Hepatocyte (in vitro differentiated cells): ENCODE measurements around the gene MARCHF2. TPM values are rescaled to one million over a fixed set of nuclear protein-coding genes. Genes with fewer than 3 reads are reported as not detected.

Experiments
- DNase-seq: peaks from one replicate; pipeline ENCODE4 v3.0.0-alpha.2; 2016; ENCODE audit warnings: low spot score
- H2AFZ ChIP-seq: fragments of 200-600 bp; sonication (generic); 2 replicates; pipeline ENCODE4 v1.6.0; 2016; ENCODE audit warnings: antibody characterized with exemption, mild to moderate bottlenecking
- H3K27ac ChIP-seq: fragments of 200-600 bp; sonication (generic); 2 replicates; pipeline ENCODE4 v1.5.1; 2016; ENCODE audit warnings: mild to moderate bottlenecking
- H3K27me3 ChIP-seq: fragments of 200-600 bp; sonication (generic); 2 replicates; pipeline ENCODE4 v1.6.1; 2016
- H3K36me3 ChIP-seq: fragments of 200-600 bp; sonication (generic); replicated peaks from 2 replicates; pipeline ENCODE4 v1.5.1; 2016; ENCODE audit warnings: low read depth; ENCODE audit not compliant: insufficient read depth
- H3K4me1 ChIP-seq: fragments of 200-600 bp; sonication (generic); 2 replicates; pipeline ENCODE4 v1.5.1; 2016; ENCODE audit warnings: mild to moderate bottlenecking, moderate library complexity; ENCODE audit not compliant: insufficient read depth
- H3K4me2 ChIP-seq: fragments of 200-600 bp; sonication (generic); 2 replicates; pipeline ENCODE4 v1.6.0; 2016
- H3K4me3 ChIP-seq: fragments of 200-600 bp; sonication (generic); 2 replicates; pipeline ENCODE4 v1.5.1; 2016; ENCODE audit warnings: mild to moderate bottlenecking
- H3K79me2 ChIP-seq: fragments of 200-600 bp; sonication (generic); 2 replicates; pipeline ENCODE4 v1.6.0; 2017; ENCODE audit warnings: mild to moderate bottlenecking
- H3K9me2 ChIP-seq: fragments of 200-600 bp; sonication (generic); replicated peaks from 2 replicates; pipeline ENCODE4 v1.6.0; 2017; ENCODE audit warnings: mild to moderate bottlenecking; ENCODE audit not compliant: insufficient read depth
- H3K9me3 ChIP-seq: fragments of 200-600 bp; sonication (generic); 2 replicates; pipeline ENCODE4 v1.5.1; 2016; ENCODE audit warnings: low read depth, mild to moderate bottlenecking
- H4K20me1 ChIP-seq: fragments of 200-600 bp; sonication (generic); 2 replicates; pipeline ENCODE4 v1.6.0; 2016; ENCODE audit warnings: mild to moderate bottlenecking; ENCODE audit not compliant: insufficient read depth, poor library complexity, severe bottlenecking
- EZH2 ChIP-seq: fragments of 200-600 bp; sonication (generic); IDR thresholded peaks from 2 replicates; pipeline ENCODE4 v1.6.1; 2016; ENCODE audit warnings: antibody characterized with exemption, mild to moderate bottlenecking, borderline replicate concordance
- EZH2phosphoT487 ChIP-seq: fragments of 200-600 bp; sonication (generic); IDR thresholded peaks from one replicate; pipeline ENCODE4 v1.6.1; 2018; ENCODE audit warnings: antibody characterized with exemption, mild to moderate bottlenecking, low read depth, moderate library complexity; ENCODE audit not compliant: unreplicated experiment, severe bottlenecking
- WGBS: methylation state at CpG from one replicate; pipeline ENCODE4 v1.1.6; 2016; ENCODE audit warnings: low lambda C conversion rate; ENCODE audit errors: missing lambda C conversion rate; 5-methylcytosine and 5-hydroxymethylcytosine counted together
- polyA plus RNA-seq: library from polyadenylated mRNA; unstranded; fragments of >200 nt; fragmentation: Nextera tagmentation; extraction: Ambion mirVana; gene quantifications from 2 replicates; pipeline ENCODE4 v1.2.1, GENCODE V29; 2016
- total RNA-seq: library from RNA; depleted of rRNA; stranded (reverse); fragments of >200 nt; gene quantifications from 2 replicates; pipeline ENCODE4 v1.2.3, GENCODE V29; 2014
- TF ChIP-seq, protein P1 (sequence below): fragments of 200-600 bp; sonication (generic); IDR thresholded peaks from 2 replicates; pipeline ENCODE4 v1.5.1; 2016; ENCODE audit warnings: antibody characterized with exemption, mild to moderate bottlenecking; ENCODE audit not compliant: poor library complexity

The MARCHF2 gene
- total and polyA plus RNA-seq, 2 experiments from 2014 or later = 38.5 to 73.5 TPM

DNA sequence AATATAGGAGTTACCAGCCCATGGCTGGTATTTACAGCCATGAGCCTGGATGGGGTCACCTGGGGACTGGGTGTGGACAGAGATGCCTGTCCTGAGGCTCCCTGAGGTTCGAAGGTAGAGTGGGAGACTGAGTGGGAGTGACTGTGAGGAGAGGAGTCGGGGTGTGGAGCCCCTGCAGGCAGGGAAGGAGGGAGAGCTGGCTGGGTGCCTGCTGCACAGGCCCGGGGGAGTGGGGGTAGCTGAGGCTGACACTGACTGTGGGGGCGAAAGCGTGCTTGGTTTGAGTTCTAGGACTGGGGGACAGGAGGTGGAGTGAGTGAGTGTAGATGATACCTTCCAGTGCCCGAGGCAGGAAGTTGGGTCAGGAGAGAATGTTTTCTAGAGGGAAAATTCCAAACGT is 15.8 kb upstream of the MARCHF2 start:
- Histone ChIP-seq H3K4me1 (no peaks in the 10 kb centered on the region), H3K27me3 (no peaks in the 10 kb centered on the region), H3K4me3 (no peak overlapping the region), H3K27ac (peak overlapping the region; percentile 4), H3K9me2 (no peaks in the 10 kb centered on the region), H2AFZ (no peak overlapping the region), H3K36me3 (no peaks in the 10 kb centered on the region), H3K4me2 (no peak overlapping the region), H4K20me1 (peaks cover 74% of the 10 kb centered on the region), H3K79me2 (peaks cover 72% of the 10 kb centered on the region), H3K9me3 (no peaks in the 10 kb centered on the region)
- 72% methylated on average over 7 of the region's 7 CpGs for WGBS
- DNase-seq = no peak
- TF ChIP-seq EZH2 = no peak
- TF ChIP-seq EZH2phosphoT487 = no peak
- TF ChIP-seq, protein P1, sequence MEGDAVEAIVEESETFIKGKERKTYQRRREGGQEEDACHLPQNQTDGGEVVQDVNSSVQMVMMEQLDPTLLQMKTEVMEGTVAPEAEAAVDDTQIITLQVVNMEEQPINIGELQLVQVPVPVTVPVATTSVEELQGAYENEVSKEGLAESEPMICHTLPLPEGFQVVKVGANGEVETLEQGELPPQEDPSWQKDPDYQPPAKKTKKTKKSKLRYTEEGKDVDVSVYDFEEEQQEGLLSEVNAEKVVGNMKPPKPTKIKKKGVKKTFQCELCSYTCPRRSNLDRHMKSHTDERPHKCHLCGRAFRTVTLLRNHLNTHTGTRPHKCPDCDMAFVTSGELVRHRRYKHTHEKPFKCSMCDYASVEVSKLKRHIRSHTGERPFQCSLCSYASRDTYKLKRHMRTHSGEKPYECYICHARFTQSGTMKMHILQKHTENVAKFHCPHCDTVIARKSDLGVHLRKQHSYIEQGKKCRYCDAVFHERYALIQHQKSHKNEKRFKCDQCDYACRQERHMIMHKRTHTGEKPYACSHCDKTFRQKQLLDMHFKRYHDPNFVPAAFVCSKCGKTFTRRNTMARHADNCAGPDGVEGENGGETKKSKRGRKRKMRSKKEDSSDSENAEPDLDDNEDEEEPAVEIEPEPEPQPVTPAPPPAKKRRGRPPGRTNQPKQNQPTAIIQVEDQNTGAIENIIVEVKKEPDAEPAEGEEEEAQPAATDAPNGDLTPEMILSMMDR = no peak

DNA sequence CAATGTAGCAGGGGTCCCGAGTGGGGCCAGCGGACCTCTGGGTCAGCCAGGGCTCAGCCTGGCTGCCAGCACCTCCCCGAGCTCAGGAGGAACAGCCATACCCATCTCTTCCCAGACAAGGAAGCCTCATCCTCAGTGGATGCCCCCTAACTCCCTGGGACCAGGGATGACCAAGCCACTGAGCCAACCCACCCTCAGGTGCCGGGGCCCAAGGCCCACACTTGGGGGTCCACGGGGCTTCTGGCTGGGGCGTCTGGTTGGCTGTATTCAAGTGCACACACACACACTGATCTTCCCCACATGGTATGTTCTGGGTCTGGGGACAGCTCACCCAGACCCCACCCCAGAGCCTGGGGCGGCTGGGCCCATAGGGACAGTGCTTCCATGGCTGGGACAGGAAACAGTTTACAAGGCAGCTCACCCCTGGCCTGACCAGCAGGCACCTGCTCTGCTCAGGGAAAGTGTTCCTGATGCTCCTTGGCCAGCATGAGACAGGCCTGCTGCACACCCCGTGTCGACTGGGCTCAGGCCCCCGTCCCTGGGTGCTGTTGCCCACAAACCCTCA is 15.3 kb upstream of the MARCHF2 start:
- TF ChIP-seq EZH2 (no peak), EZH2phosphoT487 (no peak)
- TF ChIP-seq, protein P1 = no peak
- Histone ChIP-seq H3K4me1 (no peaks in the 10 kb centered on the region), H4K20me1 (peaks cover 70% of the 10 kb centered on the region), H3K4me3 (no peak overlapping the region), H3K27me3 (no peaks in the 10 kb centered on the region), H2AFZ (no peak overlapping the region), H3K4me2 (no peak overlapping the region), H3K36me3 (no peaks in the 10 kb centered on the region), H3K27ac (no peak overlapping the region), H3K9me3 (no peaks in the 10 kb centered on the region), H3K9me2 (no peaks in the 10 kb centered on the region), H3K79me2 (peaks cover 66% of the 10 kb centered on the region)
- no peak for DNase-seq
- 88% methylated on average over 9 of the region's 10 CpGs for WGBS

DNA sequence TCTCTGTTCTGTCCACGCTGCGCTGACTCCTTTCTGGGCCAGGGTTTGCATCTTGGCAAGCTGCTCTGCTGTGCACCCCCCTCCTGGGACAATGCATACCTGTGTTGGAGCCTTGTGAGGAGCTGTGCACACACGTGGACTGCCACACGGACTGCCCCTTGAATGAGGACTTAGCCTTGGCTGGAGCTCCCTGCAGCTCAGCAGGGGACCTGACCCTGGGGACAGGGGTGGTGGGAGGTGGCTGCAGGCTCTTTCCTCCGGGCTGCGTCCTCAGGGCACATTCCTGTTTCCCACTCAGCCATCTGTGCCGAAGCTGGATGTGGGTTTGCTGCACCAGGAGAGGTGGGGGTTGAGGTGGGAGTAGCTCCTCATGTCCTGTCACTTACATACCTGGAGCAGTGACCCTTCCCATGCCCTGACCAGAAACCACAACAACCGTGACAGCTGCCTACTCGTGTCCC is 14.8 kb upstream of the MARCHF2 start:
- Histone ChIP-seq H3K36me3 (no peaks in the 10 kb centered on the region), H4K20me1 (peaks cover 65% of the 10 kb centered on the region), H3K27me3 (no peaks in the 10 kb centered on the region), H3K9me3 (no peaks in the 10 kb centered on the region), H3K79me2 (peaks cover 61% of the 10 kb centered on the region), H3K4me2 (no peak overlapping the region), H3K9me2 (no peaks in the 10 kb centered on the region), H3K4me3 (no peak overlapping the region), H2AFZ (no peak overlapping the region), H3K4me1 (no peaks in the 10 kb centered on the region), H3K27ac (no peak overlapping the region)
- TF ChIP-seq, protein P1 = no peak
- TF ChIP-seq EZH2phosphoT487 (no peak), EZH2 (no peak)
- WGBS = 91% methylated on average over 9 of the region's 9 CpGs
- no peak for DNase-seq
